ENCODE data around the gene TNF. TPM values are rescaled to one million over a fixed set of nuclear protein-coding genes. Genes with fewer than 3 reads are reported as not detected.

Gene TNF
- total and polyA plus RNA-seq, 2 donors (not counting 3 experiments of a cell fraction or from before 2014, with no cell fraction given), result not detected

- POLR2A ChIA-PET, result interaction anchor here (1.3 kb wide), 1 partner anchor 78 kb away, joined by 3 read pairs; no protein-coding TSS in a partner anchor
- Histone ChIP-seq H3K27me3 (ENCODE audit: control insufficient read depth in 2 of 2, insufficient read depth in 2 of 2, low read length in 2 of 2) (no peaks in the 10 kb centered on the region), H4K20me1 (replicated peaks; ENCODE audit: control insufficient read depth, extremely low read depth, insufficient read depth, low read length) (peaks cover 7% of the 10 kb centered on the region), H3K36me3 (ENCODE audit: control insufficient read depth in 2 of 2, extremely low read depth in 1 of 2, insufficient read depth in 2 of 2, low read length in 2 of 2) (peaks cover 8 to 16% of the 10 kb centered on the region in 2 experiments), H3K4me2 (ENCODE audit: insufficient read depth, low read length) (no peak overlapping the region), H3K9me3 (replicated peaks; ENCODE audit: control insufficient read depth, insufficient read depth, low read length) (no peaks in the 10 kb centered on the region), H3K9me1 (replicated peaks; ENCODE audit: control insufficient read depth, extremely low read depth, insufficient read depth, low read length) (no peaks in the 10 kb centered on the region), H2AFZ (ENCODE audit: low read depth, low read length) (no peak overlapping the region), H3K79me2 (ENCODE audit: control insufficient read depth, insufficient read depth, low read length) (peaks cover 39% of the 10 kb centered on the region), H3K4me3 (replicated peaks in 1 of 3; ENCODE audit: insufficient read depth in 1 of 3, low read depth in 1 of 3, low read length in 3 of 3) (no peak overlapping the region), H3K4me1 (ENCODE audit: control insufficient read depth, extremely low read depth, insufficient read depth, low read length) (peaks cover 38% of the 10 kb centered on the region), H3K27ac (ENCODE audit: insufficient read depth, low read depth, low read length) (no peak overlapping the region), H3K9ac (replicated peaks; ENCODE audit: extremely low read depth, insufficient read depth, low read length) (no peak overlapping the region)
- DNase-seq (ENCODE audit: low read depth, low spot score) (no peak), FAIRE-seq (no peak)
- dilution Hi-C loops (cut with MboI; ENCODE audit: extremely low pct_ligation_motif_present, low sequenced_read_pairs), result no loop called here
- CTCF ChIA-PET, result interaction anchor here (31.0 kb wide), 1 partner anchor 45 kb away, joined by 1517 read pairs; the partner anchor contains the start of genes LST1, LTB, NCR3 and TNF
- TF ChIP-seq EZH2 (IDR thresholded peaks at IDR 0.05; ENCODE audit: borderline replicate concordance, low read depth, low read length, severe bottlenecking) (no peak), JUN (IDR thresholded peaks at IDR 0.05; ENCODE audit: borderline replicate concordance, insufficient read depth, insufficient read length, low read depth) (no peak), MAX (IDR thresholded peaks at IDR 0.05; ENCODE audit: insufficient read depth, insufficient read length) (no peak), MYC (IDR thresholded peaks at IDR 0.05; ENCODE audit: low read depth, low read length) (no peak)
- intact Hi-C loops (cut with micrococcal nuclease), result loop anchor here (10.0 kb wide), 1 partner anchor 191 kb away; the partner anchor contains the start of gene CLIC1
- no TSS peak for BruUV-seq (replicated peaks)
Measured at GRCh38 chr6:31543639-31544038, 31.7 kb upstream of the TNF start.

DNA sequence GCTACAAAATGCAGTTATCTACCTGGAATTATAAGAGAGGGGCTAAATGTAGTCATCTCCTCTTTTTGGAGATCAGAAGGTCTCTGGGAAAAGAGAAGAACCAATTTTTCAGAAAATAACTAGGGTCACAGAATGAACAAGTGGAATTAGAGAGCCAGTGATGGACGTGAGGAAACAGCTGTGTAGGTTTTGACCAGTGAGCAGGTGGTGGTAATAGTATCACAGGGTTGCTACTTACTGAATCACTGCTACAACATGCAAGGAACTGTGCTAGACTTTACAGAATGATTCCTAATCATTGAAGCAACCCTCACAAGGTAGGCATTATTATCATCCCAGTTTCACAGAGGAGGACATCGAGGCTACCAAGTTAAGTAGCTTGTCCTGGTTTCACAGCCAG, 30.7 kb upstream of the TNF start:
- H3K79me2 ChIP-seq (ENCODE audit: control insufficient read depth, insufficient read depth, low read length), result peaks cover 29% of the 10 kb centered on the region
- H3K9ac ChIP-seq (replicated peaks; ENCODE audit: extremely low read depth, insufficient read depth, low read length), result no peak overlapping the region
- ChIA-PET POLR2A (no interaction called here), CTCF (interaction anchor here (31.0 kb wide), 1 partner anchor 44 kb away, joined by 1517 read pairs; the partner anchor contains the start of genes LST1, LTB, NCR3 and TNF)
- no peaks in the 10 kb centered on the region for H3K9me3 ChIP-seq (replicated peaks; ENCODE audit: control insufficient read depth, insufficient read depth, low read length)
- TF ChIP-seq GATA2 (IDR thresholded peaks at IDR 0.05; ENCODE audit: insufficient read depth, insufficient read length, low read depth, low read length), result no peak
- TF ChIP-seq POLR2A (IDR thresholded peaks at IDR 0.05; ENCODE audit: low read depth, low read length), result no peak
- TF ChIP-seq POLR2AphosphoS5 (IDR thresholded peaks at IDR 0.05; ENCODE audit: insufficient read depth, low read depth, low read length), result no peak
- no peak for TF ChIP-seq EZH2 (IDR thresholded peaks at IDR 0.05; ENCODE audit: borderline replicate concordance, low read depth, low read length, severe bottlenecking)
- no peak for TF ChIP-seq FOS (IDR thresholded peaks at IDR 0.05; ENCODE audit: borderline replicate concordance, insufficient read depth, low read length)
- no peak for TF ChIP-seq JUN (IDR thresholded peaks at IDR 0.05; ENCODE audit: borderline replicate concordance, insufficient read depth, insufficient read length, low read depth)
- no peak for TF ChIP-seq MAX (IDR thresholded peaks at IDR 0.05; ENCODE audit: insufficient read depth, insufficient read length)
- no peak for TF ChIP-seq MYC (IDR thresholded peaks at IDR 0.05; ENCODE audit: low read depth, low read length)
- no peak for FAIRE-seq
- peaks cover 3% of the 10 kb centered on the region for H4K20me1 ChIP-seq (replicated peaks; ENCODE audit: control insufficient read depth, extremely low read depth, insufficient read depth, low read length)
- no peak overlapping the region for H2AFZ ChIP-seq (ENCODE audit: low read depth, low read length)
- DNase-seq (ENCODE audit: low read depth, low spot score), result no peak
- no TSS peak for BruUV-seq (replicated peaks)
- no peak overlapping the region for H3K27ac ChIP-seq (ENCODE audit: insufficient read depth, low read depth, low read length)
- peaks cover 28% of the 10 kb centered on the region for H3K4me1 ChIP-seq (ENCODE audit: control insufficient read depth, extremely low read depth, insufficient read depth, low read length)
- H3K27me3 ChIP-seq (ENCODE audit: control insufficient read depth in 2 of 2, insufficient read depth in 2 of 2, low read length in 2 of 2), result no peaks in the 10 kb centered on the region
- no peak overlapping the region for H3K4me2 ChIP-seq (ENCODE audit: insufficient read depth, low read length)
- intact Hi-C loops (cut with micrococcal nuclease), result loop anchor here (5.0 to 10.0 kb wide), 3 partner anchors 142 to 228 kb away; partner anchors contain the start of genes CLIC1 and MICA
- dilution Hi-C loops (cut with MboI; ENCODE audit: extremely low pct_ligation_motif_present, low sequenced_read_pairs), result no loop called here
- no peak overlapping the region for H3K4me3 ChIP-seq (replicated peaks in 1 of 3; ENCODE audit: insufficient read depth in 1 of 3, low read depth in 1 of 3, low read length in 3 of 3)
- H3K36me3 ChIP-seq (ENCODE audit: control insufficient read depth in 2 of 2, extremely low read depth in 1 of 2, insufficient read depth in 2 of 2, low read length in 2 of 2), result peaks cover 4 to 6% of the 10 kb centered on the region in 2 experiments
- H3K9me1 ChIP-seq (replicated peaks; ENCODE audit: control insufficient read depth, extremely low read depth, insufficient read depth, low read length), result no peaks in the 10 kb centered on the region

Data from endothelial cell of umbilical vein (primary cell).